Natural killer cell (primary cell): ENCODE measurements around the gene PTPN5. TPM values are rescaled to one million over a fixed set of nuclear protein-coding genes. Genes with fewer than 3 reads are reported as not detected.
A peak's percentile ranks its signal among the peaks of the same experiment; 100 is the strongest.

Source experiments
- ATAC-seq, 3 donors: fragments of 150-1000 bp in 2 of 3; fragments of 200-7000 bp in 1 of 3; cut with Tn5 transposase; 1 replicate in 1 of 3; 2 replicates in 2 of 3; pipeline ENCODE4 v1.10.0; 2021; ENCODE audit warnings: mild to moderate bottlenecking in 2 of 3, moderate library complexity in 2 of 3
- DNase-seq, 2 donors: peaks; one replicate each; pipeline versions ENCODE4 v3.0.0 to v3.0.0-alpha.2; 2013 to 2021; ENCODE audit warnings: mixed read lengths in 1 of 2
- H3K27ac ChIP-seq: one replicate; pipeline ENCODE4 v1.5.1; 2013; ENCODE audit warnings: mild to moderate bottlenecking, low read length
- H3K27me3 ChIP-seq: one replicate; pipeline ENCODE4 v1.6.1; 2013; ENCODE audit warnings: low read length; ENCODE audit not compliant: control insufficient read depth, insufficient read depth
- H3K36me3 ChIP-seq: one replicate; pipeline ENCODE4 v1.6.1; 2013; ENCODE audit warnings: low read length; ENCODE audit not compliant: control insufficient read depth, insufficient read depth
- H3K4me1 ChIP-seq: one replicate; pipeline ENCODE4 v1.6.1; 2013; ENCODE audit warnings: low read length; ENCODE audit not compliant: control insufficient read depth, insufficient read depth
- H3K4me3 ChIP-seq: one replicate; pipeline ENCODE4 v1.5.1; 2013; ENCODE audit warnings: low read length
- H3K9me3 ChIP-seq: one replicate; pipeline ENCODE4 v1.6.1; 2013; ENCODE audit warnings: low read length; ENCODE audit not compliant: control insufficient read depth, insufficient read depth
- H3K27ac Mint-ChIP-seq, 2 donors: one replicate each; pipeline ENCODE4 v1.8.0; 2022; ENCODE audit warnings: mild to moderate bottlenecking in 2 of 2, mixed read lengths in 2 of 2, moderate library complexity in 1 of 2
- H3K27me3 Mint-ChIP-seq, 2 donors: one replicate each; pipeline ENCODE4 v1.8.0; 2022; ENCODE audit warnings: low read depth in 2 of 2, mixed read lengths in 2 of 2
- H3K36me3 Mint-ChIP-seq: one replicate; pipeline ENCODE4 v1.8.0; 2022; ENCODE audit warnings: mixed read lengths
- H3K4me1 Mint-ChIP-seq, 2 donors: one replicate each; pipeline ENCODE4 v1.8.0; 2022; ENCODE audit warnings: mixed read lengths in 2 of 2
- H3K4me3 Mint-ChIP-seq: one replicate; pipeline ENCODE4 v1.8.0; 2022; ENCODE audit warnings: mild to moderate bottlenecking, moderate library complexity, mixed read lengths
- H3K9me3 Mint-ChIP-seq, 2 donors: one replicate each; pipeline ENCODE4 v1.8.0; 2022; ENCODE audit warnings: mixed read lengths in 2 of 2
- CTCF ChIP-seq: fragments of 200-600 bp; IDR thresholded peaks from one replicate; pipeline ENCODE4 v1.8.0; 2022; ENCODE audit warnings: antibody characterized with exemption
- WGBS: methylation state at CpG from one replicate; pipeline ENCODE4 v1.1.7; 2013; ENCODE audit warnings: missing lambda C conversion rate; ENCODE audit not compliant: insufficient coverage; 5-methylcytosine and 5-hydroxymethylcytosine counted together
- intact Hi-C: fragments of 100-400 bp; cut with micrococcal nuclease; formaldehyde crosslinking; loops from one replicate; pipeline ENCODE4 v1.14.2; 2022
- total RNA-seq, 4 donors: library from RNA; stranded (reverse); fragments of 120-200 nt in 1 of 4; gene quantifications; one replicate each; pipeline versions ENCODE4 v1.2.3 to v1.2.4, GENCODE V29; 2013 to 2022

PTPN5 gene
- total RNA-seq, 3 donors from 2014 or later (not counting 1 experiment from before 2014, with no cell fraction given), result not detected

GRCh38 chr11:18804199-18804999 is 12.8 kb upstream of the PTPN5 start:
- Histone ChIP-seq H3K4me3 (no peak overlapping the region), H3K4me1 (no peaks in the 10 kb centered on the region), H3K27me3 (no peaks in the 10 kb centered on the region), H3K27ac (no peak overlapping the region), H3K36me3 (no peaks in the 10 kb centered on the region), H3K9me3 (no peaks in the 10 kb centered on the region)
- Mint-ChIP-seq H3K36me3 (no peaks in the 10 kb centered on the region), H3K27ac (no peak overlapping the region), H3K27me3 (peaks cover 14 to 40% of the 10 kb centered on the region in 2 donors), H3K4me1 (no peaks in the 10 kb centered on the region), H3K9me3 (no peaks in the 10 kb centered on the region), H3K4me3 (no peak overlapping the region)
- 73% methylated on average over 2 of the region's 4 CpGs for WGBS
- DNase-seq (no peak), ATAC-seq (no peak)
- TF ChIP-seq CTCF, result no peak
- intact Hi-C loops, result no loop called here

- H3K27ac Mint-ChIP-seq, result no peak overlapping the region
- no peaks in the 10 kb centered on the region for H3K9me3 Mint-ChIP-seq
- no peak for ATAC-seq
- Histone ChIP-seq H3K27ac (no peak overlapping the region), H3K36me3 (no peaks in the 10 kb centered on the region), H3K9me3 (no peaks in the 10 kb centered on the region), H3K4me3 (no peak overlapping the region), H3K27me3 (no peaks in the 10 kb centered on the region), H3K4me1 (no peaks in the 10 kb centered on the region)
- WGBS, result 49% methylated on average over 12 of the region's 13 CpGs
- H3K36me3 Mint-ChIP-seq, result no peaks in the 10 kb centered on the region
- peak in 1 of 2 donors; percentile 71 for DNase-seq
- no peak overlapping the region for H3K4me3 Mint-ChIP-seq
- TF ChIP-seq CTCF, result no peak
- H3K27me3 Mint-ChIP-seq, result peaks cover 15 to 43% of the 10 kb centered on the region in 2 donors
- H3K4me1 Mint-ChIP-seq, result no peaks in the 10 kb centered on the region
- intact Hi-C loops, result no loop called here
These were observed 11.0 kb upstream of the PTPN5 start for GRCh38 chr11:18802381-18803257.

- Mint-ChIP-seq H3K4me1 (no peaks in the 10 kb centered on the region), H3K36me3 (no peaks in the 10 kb centered on the region), H3K27me3 (peaks cover 25 to 56% of the 10 kb centered on the region in 2 donors), H3K4me3 (no peak overlapping the region), H3K9me3 (no peaks in the 10 kb centered on the region), H3K27ac (no peak overlapping the region)
- H3K4me3 ChIP-seq, result no peak overlapping the region
- intact Hi-C loops, result no loop called here
- no peak overlapping the region for H3K27ac ChIP-seq
- DNase-seq (no peak), ATAC-seq (no peak)
- no peaks in the 10 kb centered on the region for H3K27me3 ChIP-seq
- no peaks in the 10 kb centered on the region for H3K4me1 ChIP-seq
- WGBS, result 44% methylated on average over 1 of the region's 3 CpGs
- TF ChIP-seq CTCF, result no peak
- H3K9me3 ChIP-seq, result no peaks in the 10 kb centered on the region
- no peaks in the 10 kb centered on the region for H3K36me3 ChIP-seq
These were observed 7.3 kb upstream of the PTPN5 start for GRCh38 chr11:18798799-18799469.
